Uterus (tissue), 4 donors: Measurements from ENCODE around the gene PARD6B. TPM values are rescaled to one million over a fixed set of nuclear protein-coding genes. Genes with fewer than 3 reads are reported as not detected.

Source experiments
- DNase-seq, 2 donors: peaks; one replicate each; pipeline ENCODE4 v3.0.0-alpha.2; 2019 to 2020
- H3K27ac ChIP-seq, 2 donors: fragments of 200-600 bp; sonication (generic); 1 replicate in 1 of 2; 2 replicates in 1 of 2; pipeline ENCODE4 v1.5.1; 2016 to 2018
- H3K27me3 ChIP-seq, 2 donors: fragments of 200-600 bp; sonication (generic); one replicate each; pipeline ENCODE4 v1.5.1; 2018 to 2019; ENCODE audit warnings: control low read depth in 1 of 2
- H3K36me3 ChIP-seq, 2 donors: fragments of 200-600 bp; sonication (generic); one replicate each; pipeline ENCODE4 v1.5.1; 2019; ENCODE audit warnings: control low read depth in 1 of 2
- H3K4me1 ChIP-seq, 2 donors: fragments of 200-600 bp; sonication (generic); one replicate each; pipeline ENCODE4 v1.5.1; 2018 to 2019; ENCODE audit warnings: control low read depth in 1 of 2
- H3K4me3 ChIP-seq, 2 donors: fragments of 200-600 bp; sonication (generic); 1 replicate in 1 of 2; 2 replicates in 1 of 2; pipeline ENCODE4 v1.5.1; 2018 to 2019; ENCODE audit warnings: mild to moderate bottlenecking in 1 of 2
- H3K9me3 ChIP-seq, 2 donors: fragments of 200-600 bp; sonication (generic); one replicate each; pipeline ENCODE4 v1.5.1; 2019; ENCODE audit warnings: control low read depth in 1 of 2
- POLR2A ChIP-seq, 2 donors: fragments of 450-650 bp; IDR thresholded peaks; one replicate each; pipeline ENCODE4 v1.6.1; 2016; ENCODE audit warnings: antibody characterized with exemption in 2 of 2, mild to moderate bottlenecking in 1 of 2, moderate library complexity in 1 of 2
- intact Hi-C: fragments of 100-400 bp; cut with DNase I; formaldehyde crosslinking; loops from one replicate; pipeline ENCODE4 v1.15.1; 2023; ENCODE audit warnings: low total_unique reads
- total RNA-seq, 4 donors: library from RNA; depleted of rRNA in 3 of 4; stranded (reverse); fragments of >200 nt in 3 of 4; gene quantifications; one replicate each; pipeline versions ENCODE4 v1.1.0 to v1.2.4, GENCODE V29; 2014 to 2023
- TF ChIP-seq, protein P1 (sequence below), 4 experiments: fragments of 200-600 bp in 2 of 4; fragments of 450-650 bp in 2 of 4; sonication (generic) in 2 of 4; IDR thresholded peaks; one replicate each; pipeline ENCODE4 v1.5.1; 2016 to 2019; ENCODE audit warnings: antibody characterized with exemption in 4 of 4, mild to moderate bottlenecking in 2 of 4, moderate library complexity in 1 of 4
- donor health status: DM: yes; HTN: yes; CAD: no.

Gene PARD6B
- 10 to 100 TPM in 2 of 4 donors, 1 to 10 TPM in 2; 2.0 to 13.2 (median 7.8) TPM for total RNA-seq

DNA sequence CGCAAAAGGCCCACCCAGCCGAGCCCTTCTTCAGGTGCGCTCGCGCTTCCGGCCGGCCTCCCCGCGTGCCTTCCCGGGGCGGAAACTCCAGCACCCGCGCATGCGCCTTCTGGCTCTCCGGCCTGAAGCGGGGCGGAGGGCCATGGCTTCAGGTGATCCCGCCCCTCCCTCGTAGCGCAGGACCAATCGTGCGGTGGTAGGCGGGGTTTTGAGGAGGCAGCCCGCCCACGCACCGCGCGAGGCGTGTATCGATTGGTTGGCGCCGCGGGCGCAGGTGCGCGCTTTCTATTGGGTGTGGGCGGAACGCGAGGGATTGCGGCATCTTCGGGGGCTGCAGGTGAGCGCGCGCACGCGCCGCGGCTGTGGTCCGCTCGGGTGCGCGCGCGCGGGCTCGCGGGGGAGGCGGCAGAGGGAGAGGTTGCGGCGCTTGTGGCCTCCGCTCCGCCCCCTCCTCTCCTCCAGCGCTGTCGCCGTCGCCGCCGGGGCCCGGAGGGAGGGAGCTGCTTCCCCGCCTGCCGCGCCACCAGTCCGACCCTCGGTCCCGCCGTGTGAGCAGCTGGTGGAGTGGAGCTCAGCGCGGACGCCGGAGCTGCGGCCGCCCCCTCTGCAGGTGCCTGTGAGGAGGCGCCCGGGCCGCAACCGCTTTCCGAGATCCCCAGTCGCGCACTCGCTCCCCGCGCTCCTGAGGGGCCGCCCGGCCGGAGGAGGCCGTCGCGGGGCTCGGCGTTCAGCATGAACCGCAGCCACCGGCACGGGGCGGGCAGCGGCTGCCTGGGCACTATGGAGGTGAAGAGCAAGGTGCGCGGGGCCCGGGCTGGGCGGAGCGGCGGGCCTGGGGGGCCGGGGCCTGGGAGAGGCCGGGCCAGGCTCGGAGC lies at the start of gene PARD6B:
PARD6B (plus strand) TSS at position 526 of the 875 bp plus-strand sequence; CDS start at position 733, 207 bp downstream.
- Histone ChIP-seq H3K27me3 (no peaks in the 10 kb centered on the region), H3K4me1 (peaks cover 0 to under 1% of the 10 kb centered on the region in 2 donors), H3K27ac (peak within 1 kb of the TSS; percentile 78), H3K36me3 (no peaks in the 10 kb centered on the region), H3K4me3 (peak within 1 kb of the TSS; percentile 44 to 81), H3K9me3 (no peaks in the 10 kb centered on the region)
- DNase-seq = peak; percentile 95 to 96
- intact Hi-C loops = no loop called here
- peak; percentile 2 to 74 for TF ChIP-seq POLR2A (IDR thresholded peaks at IDR 0.05)
- TF ChIP-seq, protein P1, sequence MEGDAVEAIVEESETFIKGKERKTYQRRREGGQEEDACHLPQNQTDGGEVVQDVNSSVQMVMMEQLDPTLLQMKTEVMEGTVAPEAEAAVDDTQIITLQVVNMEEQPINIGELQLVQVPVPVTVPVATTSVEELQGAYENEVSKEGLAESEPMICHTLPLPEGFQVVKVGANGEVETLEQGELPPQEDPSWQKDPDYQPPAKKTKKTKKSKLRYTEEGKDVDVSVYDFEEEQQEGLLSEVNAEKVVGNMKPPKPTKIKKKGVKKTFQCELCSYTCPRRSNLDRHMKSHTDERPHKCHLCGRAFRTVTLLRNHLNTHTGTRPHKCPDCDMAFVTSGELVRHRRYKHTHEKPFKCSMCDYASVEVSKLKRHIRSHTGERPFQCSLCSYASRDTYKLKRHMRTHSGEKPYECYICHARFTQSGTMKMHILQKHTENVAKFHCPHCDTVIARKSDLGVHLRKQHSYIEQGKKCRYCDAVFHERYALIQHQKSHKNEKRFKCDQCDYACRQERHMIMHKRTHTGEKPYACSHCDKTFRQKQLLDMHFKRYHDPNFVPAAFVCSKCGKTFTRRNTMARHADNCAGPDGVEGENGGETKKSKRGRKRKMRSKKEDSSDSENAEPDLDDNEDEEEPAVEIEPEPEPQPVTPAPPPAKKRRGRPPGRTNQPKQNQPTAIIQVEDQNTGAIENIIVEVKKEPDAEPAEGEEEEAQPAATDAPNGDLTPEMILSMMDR (IDR thresholded peaks at IDR 0.05) = no peak

DNA sequence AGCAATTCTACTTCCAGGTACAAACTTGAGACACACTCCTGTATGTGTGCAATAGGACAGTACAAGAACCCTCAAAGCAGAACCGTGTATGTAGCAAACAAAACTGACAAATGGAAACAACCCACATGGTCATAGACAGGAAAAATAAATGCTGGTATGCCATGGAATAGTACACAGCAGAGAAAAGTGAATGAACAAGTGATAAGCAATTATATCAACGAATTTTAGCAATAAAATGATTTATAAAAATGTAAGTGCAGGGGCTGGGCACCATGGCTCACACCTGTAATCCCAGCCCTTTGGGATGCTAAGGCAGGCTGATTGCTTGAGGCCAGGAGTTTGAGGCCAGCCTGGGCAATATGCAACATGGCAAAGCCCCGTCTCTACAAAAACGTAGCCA lies 49.3 kb upstream of the PARD6B start:
- Histone ChIP-seq H3K27me3 (no peaks in the 10 kb centered on the region), H3K4me3 (no peak overlapping the region), H3K27ac (no peak overlapping the region), H3K4me1 (peaks cover 0 to 4% of the 10 kb centered on the region in 2 donors), H3K36me3 (no peaks in the 10 kb centered on the region), H3K9me3 (no peaks in the 10 kb centered on the region)
- TF ChIP-seq, protein P1 (IDR thresholded peaks at IDR 0.05) = no peak
- TF ChIP-seq POLR2A (IDR thresholded peaks at IDR 0.05) = no peak
- intact Hi-C loops = no loop called here
- no peak for DNase-seq

DNA sequence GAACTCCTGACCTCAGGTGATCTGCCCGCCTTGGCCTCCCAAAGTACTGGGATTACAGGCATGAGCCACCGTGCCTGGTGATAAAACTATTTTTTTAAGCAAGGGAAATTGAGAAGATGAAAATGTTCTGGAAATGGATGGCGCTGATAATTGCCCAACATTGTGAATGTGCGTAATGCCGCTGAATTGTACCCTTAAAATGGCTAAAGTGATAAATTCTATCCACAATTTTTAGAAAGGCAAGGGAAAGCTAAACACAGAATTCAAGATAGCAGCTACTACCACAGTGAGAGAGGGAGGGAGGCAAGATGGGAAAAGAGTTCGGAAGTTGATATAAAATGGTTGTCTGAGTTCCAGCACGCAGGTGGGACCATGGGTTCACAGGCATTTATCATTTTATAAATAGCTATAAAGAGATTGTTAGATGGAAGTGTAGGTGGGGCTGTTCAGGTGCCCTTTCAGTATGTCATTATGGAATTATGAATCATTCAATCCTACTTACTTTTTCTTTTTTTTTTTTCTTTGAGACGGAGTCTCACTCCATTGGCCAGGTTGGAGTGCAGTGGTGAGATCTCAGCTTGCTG lies 48.3 kb upstream of the PARD6B start:
- H3K36me3 ChIP-seq = no peaks in the 10 kb centered on the region
- no peaks in the 10 kb centered on the region for H3K9me3 ChIP-seq
- no peaks in the 10 kb centered on the region for H3K27me3 ChIP-seq
- TF ChIP-seq, protein P1 (IDR thresholded peaks at IDR 0.05) = no peak
- no peak for TF ChIP-seq POLR2A (IDR thresholded peaks at IDR 0.05)
- intact Hi-C loops = no loop called here
- no peak overlapping the region for H3K4me3 ChIP-seq
- H3K27ac ChIP-seq = no peak overlapping the region
- no peak for DNase-seq
- H3K4me1 ChIP-seq = peaks cover 0 to 4% of the 10 kb centered on the region in 2 donors

DNA sequence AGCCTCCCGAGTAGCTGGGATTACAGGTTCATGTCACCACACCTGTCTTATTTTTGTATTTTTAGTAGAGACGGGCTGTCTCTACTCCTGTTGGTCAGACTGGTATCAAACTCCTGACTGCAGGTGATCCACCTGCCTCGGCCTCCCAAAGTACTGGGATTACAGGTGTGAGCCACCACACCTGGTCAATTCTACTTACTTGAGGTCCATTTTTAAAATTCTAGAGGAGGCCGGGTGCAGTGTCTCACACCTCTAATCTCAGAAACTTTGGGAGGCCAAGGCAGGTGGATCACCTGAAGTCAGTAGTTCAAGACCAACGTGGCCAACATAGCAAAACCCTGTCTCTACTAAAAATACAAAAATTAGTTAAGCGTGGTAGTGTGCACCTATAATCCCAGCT lies 47.8 kb upstream of the PARD6B start:
- DNase-seq = no peak
- Histone ChIP-seq H3K4me3 (no peak overlapping the region), H3K27me3 (no peaks in the 10 kb centered on the region), H3K9me3 (no peaks in the 10 kb centered on the region), H3K36me3 (no peaks in the 10 kb centered on the region), H3K27ac (no peak overlapping the region), H3K4me1 (peaks cover 0 to 4% of the 10 kb centered on the region in 2 donors)
- intact Hi-C loops = no loop called here
- TF ChIP-seq, protein P1 (IDR thresholded peaks at IDR 0.05) = no peak
- TF ChIP-seq POLR2A (IDR thresholded peaks at IDR 0.05) = no peak

- Histone ChIP-seq H3K4me3 (no peak overlapping the region), H3K27ac (peak overlapping the region; percentile 0 to 54), H3K4me1 (no peaks in the 10 kb centered on the region), H3K27me3 (no peaks in the 10 kb centered on the region), H3K36me3 (no peaks in the 10 kb centered on the region), H3K9me3 (no peaks in the 10 kb centered on the region)
- no peak for DNase-seq
- intact Hi-C loops = no loop called here
- TF ChIP-seq, protein P1 (IDR thresholded peaks at IDR 0.05) = no peak
- no peak for TF ChIP-seq POLR2A (IDR thresholded peaks at IDR 0.05)
Observed at GRCh38 chr20:50686821-50687220, 44.6 kb upstream of the PARD6B start.
